ENCODE data around the gene GIPC1. TPM values are rescaled to one million over a fixed set of nuclear protein-coding genes. Genes with fewer than 3 reads are reported as not detected.

GIPC1 gene
- total and polyA plus RNA-seq, 9 of the 15 experiments (the other 6 are each of a cell fraction or from before 2014, with no cell fraction given) = 0.49 to 54.7 (median 24.8) TPM

DNA sequence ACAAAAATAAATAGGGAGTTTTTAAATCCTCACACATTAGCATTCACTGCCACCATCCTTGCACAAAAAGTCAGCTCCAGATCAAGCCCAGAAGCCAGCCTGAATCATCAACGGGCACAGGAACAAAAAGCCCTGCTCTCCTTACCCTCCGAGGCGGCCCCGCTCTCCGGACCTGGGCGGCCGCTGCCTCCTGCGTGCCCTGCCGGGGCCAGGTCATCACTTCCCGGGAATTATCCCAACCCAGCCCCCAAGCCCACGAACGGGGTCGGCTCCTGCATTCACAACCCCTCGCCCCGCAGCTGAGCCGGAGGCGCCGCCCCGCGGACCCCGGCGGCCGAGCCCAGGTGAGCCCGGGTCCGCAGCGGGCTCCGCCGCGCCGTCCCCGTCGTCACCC is 21.5 kb upstream of the GIPC1 start (continued):
- TF ChIP-seq, protein P1, sequence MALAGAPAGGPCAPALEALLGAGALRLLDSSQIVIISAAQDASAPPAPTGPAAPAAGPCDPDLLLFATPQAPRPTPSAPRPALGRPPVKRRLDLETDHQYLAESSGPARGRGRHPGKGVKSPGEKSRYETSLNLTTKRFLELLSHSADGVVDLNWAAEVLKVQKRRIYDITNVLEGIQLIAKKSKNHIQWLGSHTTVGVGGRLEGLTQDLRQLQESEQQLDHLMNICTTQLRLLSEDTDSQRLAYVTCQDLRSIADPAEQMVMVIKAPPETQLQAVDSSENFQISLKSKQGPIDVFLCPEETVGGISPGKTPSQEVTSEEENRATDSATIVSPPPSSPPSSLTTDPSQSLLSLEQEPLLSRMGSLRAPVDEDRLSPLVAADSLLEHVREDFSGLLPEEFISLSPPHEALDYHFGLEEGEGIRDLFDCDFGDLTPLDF (CRISPR knock-in tag; IDR thresholded peaks at IDR 0.05) = no peak
- TF ChIP-seq ARHGAP35 (IDR thresholded peaks at IDR 0.05; ENCODE audit: partially characterized antibody) (no peak), GABPB2 (CRISPR knock-in tag; conservative IDR thresholded peaks at IDR 0.05) (no peak), HNRNPK (IDR thresholded peaks at IDR 0.05; ENCODE audit: low read depth, low read length, poor library complexity, severe bottlenecking) (no peak), ZNF75A (CRISPR knock-in tag; IDR thresholded peaks at IDR 0.05) (no peak), NCOR1 (IDR thresholded peaks at IDR 0.05) (no peak), STAT5A (IDR thresholded peaks at IDR 0.05; ENCODE audit: borderline replicate concordance, low read length) (no peak), NONO (IDR thresholded peaks at IDR 0.05; ENCODE audit: low read depth in 2 of 2, low read length in 1 of 2) (no peak), SNIP1 (IDR thresholded peaks at IDR 0.05; ENCODE audit: low read depth) (no peak), DIDO1 (tag; IDR thresholded peaks at IDR 0.05; ENCODE audit: low read depth) (no peak), HDAC8 (tag; IDR thresholded peaks at IDR 0.05) (no peak), STAG1 (CRISPR knock-in tag; IDR thresholded peaks at IDR 0.05; ENCODE audit: borderline replicate concordance) (no peak), RBBP5 (IDR thresholded peaks at IDR 0.05; ENCODE audit: borderline replicate concordance, insufficient read depth, low read length, poor library complexity, severe bottlenecking) (peak; percentile 84), DDX20 (tag; IDR thresholded peaks at IDR 0.05; ENCODE audit: low read depth) (no peak), KAT7 (CRISPR knock-in tag; IDR thresholded peaks at IDR 0.05; ENCODE audit: borderline replicate concordance) (no peak), ZNF253 (CRISPR knock-in tag; conservative IDR thresholded peaks at IDR 0.05) (no peak), RB1 (IDR thresholded peaks at IDR 0.05; ENCODE audit: low read depth) (no peak), EP400 (IDR thresholded peaks at IDR 0.05) (no peak)
- TF ChIP-seq, protein P2, sequence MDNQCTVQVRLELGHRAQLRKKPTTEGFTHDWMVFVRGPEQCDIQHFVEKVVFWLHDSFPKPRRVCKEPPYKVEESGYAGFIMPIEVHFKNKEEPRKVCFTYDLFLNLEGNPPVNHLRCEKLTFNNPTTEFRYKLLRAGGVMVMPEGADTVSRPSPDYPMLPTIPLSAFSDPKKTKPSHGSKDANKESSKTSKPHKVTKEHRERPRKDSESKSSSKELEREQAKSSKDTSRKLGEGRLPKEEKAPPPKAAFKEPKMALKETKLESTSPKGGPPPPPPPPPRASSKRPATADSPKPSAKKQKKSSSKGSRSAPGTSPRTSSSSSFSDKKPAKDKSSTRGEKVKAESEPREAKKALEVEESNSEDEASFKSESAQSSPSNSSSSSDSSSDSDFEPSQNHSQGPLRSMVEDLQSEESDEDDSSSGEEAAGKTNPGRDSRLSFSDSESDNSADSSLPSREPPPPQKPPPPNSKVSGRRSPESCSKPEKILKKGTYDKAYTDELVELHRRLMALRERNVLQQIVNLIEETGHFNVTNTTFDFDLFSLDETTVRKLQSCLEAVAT (IDR thresholded peaks at IDR 0.05) = 0 out of 4 replicates have a peak, but pooled peaks of 1 of the 2 experiments have one; percentile 3
- TF ChIP-seq, protein P3, sequence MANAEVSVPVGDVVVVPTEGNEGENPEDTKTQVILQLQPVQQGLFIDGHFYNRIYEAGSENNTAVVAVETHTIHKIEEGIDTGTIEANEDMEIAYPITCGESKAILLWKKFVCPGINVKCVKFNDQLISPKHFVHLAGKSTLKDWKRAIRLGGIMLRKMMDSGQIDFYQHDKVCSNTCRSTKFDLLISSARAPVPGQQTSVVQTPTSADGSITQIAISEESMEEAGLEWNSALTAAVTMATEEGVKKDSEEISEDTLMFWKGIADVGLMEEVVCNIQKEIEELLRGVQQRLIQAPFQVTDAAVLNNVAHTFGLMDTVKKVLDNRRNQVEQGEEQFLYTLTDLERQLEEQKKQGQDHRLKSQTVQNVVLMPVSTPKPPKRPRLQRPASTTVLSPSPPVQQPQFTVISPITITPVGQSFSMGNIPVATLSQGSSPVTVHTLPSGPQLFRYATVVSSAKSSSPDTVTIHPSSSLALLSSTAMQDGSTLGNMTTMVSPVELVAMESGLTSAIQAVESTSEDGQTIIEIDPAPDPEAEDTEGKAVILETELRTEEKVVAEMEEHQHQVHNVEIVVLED (CRISPR knock-in tag; IDR thresholded peaks at IDR 0.05) = no peak
- TF ChIP-seq, protein P4, sequence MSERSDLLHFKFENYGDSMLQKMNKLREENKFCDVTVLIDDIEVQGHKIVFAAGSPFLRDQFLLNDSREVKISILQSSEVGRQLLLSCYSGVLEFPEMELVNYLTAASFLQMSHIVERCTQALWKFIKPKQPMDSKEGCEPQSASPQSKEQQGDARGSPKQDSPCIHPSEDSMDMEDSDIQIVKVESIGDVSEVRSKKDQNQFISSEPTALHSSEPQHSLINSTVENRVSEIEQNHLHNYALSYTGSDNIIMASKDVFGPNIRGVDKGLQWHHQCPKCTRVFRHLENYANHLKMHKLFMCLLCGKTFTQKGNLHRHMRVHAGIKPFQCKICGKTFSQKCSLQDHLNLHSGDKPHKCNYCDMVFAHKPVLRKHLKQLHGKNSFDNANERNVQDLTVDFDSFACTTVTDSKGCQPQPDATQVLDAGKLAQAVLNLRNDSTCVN (CRISPR knock-in tag; IDR thresholded peaks at IDR 0.05) = no peak
- TF ChIP-seq, protein P5, sequence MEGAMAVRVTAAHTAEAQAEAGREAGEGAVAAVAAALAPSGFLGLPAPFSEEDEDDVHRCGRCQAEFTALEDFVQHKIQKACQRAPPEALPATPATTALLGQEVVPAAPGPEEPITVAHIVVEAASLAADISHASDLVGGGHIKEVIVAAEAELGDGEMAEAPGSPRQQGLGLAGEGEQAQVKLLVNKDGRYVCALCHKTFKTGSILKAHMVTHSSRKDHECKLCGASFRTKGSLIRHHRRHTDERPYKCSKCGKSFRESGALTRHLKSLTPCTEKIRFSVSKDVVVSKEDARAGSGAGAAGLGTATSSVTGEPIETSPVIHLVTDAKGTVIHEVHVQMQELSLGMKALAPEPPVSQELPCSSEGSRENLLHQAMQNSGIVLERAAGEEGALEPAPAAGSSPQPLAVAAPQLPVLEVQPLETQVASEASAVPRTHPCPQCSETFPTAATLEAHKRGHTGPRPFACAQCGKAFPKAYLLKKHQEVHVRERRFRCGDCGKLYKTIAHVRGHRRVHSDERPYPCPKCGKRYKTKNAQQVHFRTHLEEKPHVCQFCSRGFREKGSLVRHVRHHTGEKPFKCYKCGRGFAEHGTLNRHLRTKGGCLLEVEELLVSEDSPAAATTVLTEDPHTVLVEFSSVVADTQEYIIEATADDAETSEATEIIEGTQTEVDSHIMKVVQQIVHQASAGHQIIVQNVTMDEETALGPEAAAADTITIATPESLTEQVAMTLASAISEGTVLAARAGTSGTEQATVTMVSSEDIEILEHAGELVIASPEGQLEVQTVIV (CRISPR knock-in tag; IDR thresholded peaks at IDR 0.05; ENCODE audit: borderline replicate concordance) = no peak

Measured in K562 (cell line).